Stimulated activated naive CD8-positive, alpha-beta T cell treated with anti-CD3 and anti-CD28 coated beads, Interleukin-15, Interleukin-2, amounts not matched to agents 100 ng/mL and 50 ng/mL, for 24 hours (primary cell): ENCODE results near the gene RNU1-3.
"Not testable (repeated sequence)": the region's sequence is repeated elsewhere in the genome, so short reads cannot be mapped to it uniquely, and the experiment has no call there.

ENCODE experiments used
- H3K27ac Mint-ChIP-seq: one replicate; pipeline ENCODE4 v1.8.0; 2021; ENCODE audit warnings: mild to moderate bottlenecking, mixed read lengths
- H3K27me3 Mint-ChIP-seq: one replicate; pipeline ENCODE4 v1.8.0; 2021; ENCODE audit warnings: mixed read lengths
- H3K36me3 Mint-ChIP-seq: one replicate; pipeline ENCODE4 v1.8.0; 2021; ENCODE audit warnings: low read depth, mixed read lengths
- H3K4me1 Mint-ChIP-seq: one replicate; pipeline ENCODE4 v1.8.0; 2021; ENCODE audit warnings: low read depth, mixed read lengths
- H3K4me3 Mint-ChIP-seq: one replicate; pipeline ENCODE4 v1.8.0; 2021; ENCODE audit warnings: mild to moderate bottlenecking, mixed read lengths
- H3K9me3 Mint-ChIP-seq: one replicate; pipeline ENCODE4 v1.8.0; 2021; ENCODE audit warnings: mixed read lengths

Gene RNU1-3

GRCh38 chr1:16637941-16638778 is 28.6 kb downstream of the RNU1-3 start:
- H3K27me3 Mint-ChIP-seq, H3K9me3 Mint-ChIP-seq, H3K4me3 Mint-ChIP-seq, H3K4me1 Mint-ChIP-seq, H3K27ac Mint-ChIP-seq: not testable (repeated sequence)
- H3K36me3 Mint-ChIP-seq = peaks cover 15% of the 10 kb centered on the region

GRCh38 chr1:16636551-16637195 is 30.1 kb downstream of the RNU1-3 start:
- not testable (repeated sequence) for H3K9me3 Mint-ChIP-seq
- H3K36me3 Mint-ChIP-seq = peaks cover 20% of the 10 kb centered on the region

GRCh38 chr1:16635959-16636358 is 30.8 kb downstream of the RNU1-3 start:
- not testable (repeated sequence) for H3K4me3 Mint-ChIP-seq, H3K27ac Mint-ChIP-seq, H3K27me3 Mint-ChIP-seq, H3K9me3 Mint-ChIP-seq, H3K4me1 Mint-ChIP-seq
- H3K36me3 Mint-ChIP-seq = peaks cover 27% of the 10 kb centered on the region

More at GRCh38 chr1:16636551-16637195, 30.1 kb downstream of the RNU1-3 start:
- H3K27me3 Mint-ChIP-seq, H3K4me3 Mint-ChIP-seq, H3K27ac Mint-ChIP-seq, H3K4me1 Mint-ChIP-seq: not testable (repeated sequence)

DNA sequence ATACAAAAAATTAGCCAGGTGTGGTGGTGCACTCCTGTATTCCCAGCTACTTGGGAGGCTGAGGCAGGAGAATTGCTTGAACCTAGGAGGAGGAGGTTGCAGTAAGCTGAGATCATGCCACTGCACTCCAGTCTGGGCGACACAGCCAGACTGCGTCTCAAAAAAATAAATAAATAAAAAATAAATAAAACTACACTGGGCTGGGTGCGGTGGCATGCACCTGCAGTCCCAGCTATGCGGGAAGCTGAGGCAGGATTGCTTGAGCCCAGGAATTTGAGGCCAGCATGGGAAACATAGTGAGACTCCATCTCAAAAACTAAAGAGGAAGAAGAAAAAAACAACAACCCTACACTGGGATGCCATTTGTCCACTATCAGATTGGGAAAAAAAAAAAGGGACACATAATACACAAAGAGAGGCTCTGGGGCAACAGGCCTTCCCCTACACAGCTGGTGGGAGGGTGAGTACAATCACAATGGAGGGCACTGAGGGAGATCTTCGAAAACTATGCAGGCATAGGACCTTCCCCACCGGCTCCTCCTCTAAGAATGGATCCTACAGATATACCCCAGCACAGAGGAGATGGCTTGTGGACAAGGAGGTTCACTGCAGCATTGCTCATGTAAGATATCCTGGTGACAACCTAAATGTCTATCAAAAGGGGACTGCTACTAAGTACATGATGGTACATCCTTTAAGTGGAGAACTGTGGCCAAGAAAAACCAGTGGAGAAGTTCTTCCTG is 33.0 kb downstream of the RNU1-3 start:
- H3K36me3 Mint-ChIP-seq = peaks cover 44% of the 10 kb centered on the region

DNA sequence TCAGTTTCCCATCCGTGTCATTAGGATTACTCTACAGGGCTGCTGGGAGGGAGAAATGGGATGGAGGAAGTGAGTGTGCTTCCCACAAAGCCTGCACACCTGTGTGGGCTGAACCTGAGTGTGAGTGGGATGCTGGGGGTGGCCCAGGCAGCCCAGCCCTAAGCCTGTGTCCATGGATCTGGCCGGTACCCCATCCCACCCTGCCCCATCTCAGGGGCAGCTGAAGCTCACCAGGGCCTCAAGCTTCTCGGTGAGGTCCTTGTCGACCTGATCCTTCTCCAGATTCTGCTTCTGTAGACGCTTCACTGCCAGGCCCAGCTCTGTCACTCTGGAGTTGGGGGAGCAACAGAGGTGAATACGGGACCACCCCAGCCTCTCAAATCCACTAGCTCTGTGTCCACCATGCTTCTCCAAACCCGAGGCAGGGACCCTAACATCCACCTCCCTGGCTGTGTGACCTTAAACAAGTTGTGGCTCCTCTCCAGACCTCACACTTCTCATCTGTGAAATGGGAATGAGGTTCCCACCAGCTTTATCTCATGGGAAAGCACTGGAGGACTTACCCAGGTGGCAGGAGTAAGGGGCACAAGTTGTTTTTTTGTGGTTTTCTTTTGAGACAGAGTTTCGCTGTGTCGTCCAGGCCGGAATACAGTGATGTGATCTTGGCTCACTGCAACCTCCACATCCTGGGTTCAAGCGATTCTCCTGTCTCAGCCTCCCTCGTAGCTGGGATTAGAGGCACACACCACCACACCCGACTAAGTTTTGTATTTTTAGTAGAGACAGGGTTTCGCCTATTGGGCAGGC is 34.5 kb downstream of the RNU1-3 start:
- H3K9me3 Mint-ChIP-seq, H3K4me1 Mint-ChIP-seq, H3K4me3 Mint-ChIP-seq, H3K27me3 Mint-ChIP-seq, H3K27ac Mint-ChIP-seq: not testable (repeated sequence)
- H3K36me3 Mint-ChIP-seq = peaks cover 54% of the 10 kb centered on the region

More for the DNA sequence above, 33.0 kb downstream of the RNU1-3 start:
- H3K27me3 Mint-ChIP-seq, H3K27ac Mint-ChIP-seq, H3K4me3 Mint-ChIP-seq, H3K9me3 Mint-ChIP-seq, H3K4me1 Mint-ChIP-seq: not testable (repeated sequence)

GRCh38 chr1:16631248-16632043 is 35.3 kb downstream of the RNU1-3 start:
- Mint-ChIP-seq H3K27me3 (no peaks in the 10 kb centered on the region), H3K4me3 (no peak overlapping the region), H3K36me3 (peaks cover 55% of the 10 kb centered on the region), H3K27ac (no peak overlapping the region), H3K4me1 (no peaks in the 10 kb centered on the region), H3K9me3 (no peaks in the 10 kb centered on the region)

DNA sequence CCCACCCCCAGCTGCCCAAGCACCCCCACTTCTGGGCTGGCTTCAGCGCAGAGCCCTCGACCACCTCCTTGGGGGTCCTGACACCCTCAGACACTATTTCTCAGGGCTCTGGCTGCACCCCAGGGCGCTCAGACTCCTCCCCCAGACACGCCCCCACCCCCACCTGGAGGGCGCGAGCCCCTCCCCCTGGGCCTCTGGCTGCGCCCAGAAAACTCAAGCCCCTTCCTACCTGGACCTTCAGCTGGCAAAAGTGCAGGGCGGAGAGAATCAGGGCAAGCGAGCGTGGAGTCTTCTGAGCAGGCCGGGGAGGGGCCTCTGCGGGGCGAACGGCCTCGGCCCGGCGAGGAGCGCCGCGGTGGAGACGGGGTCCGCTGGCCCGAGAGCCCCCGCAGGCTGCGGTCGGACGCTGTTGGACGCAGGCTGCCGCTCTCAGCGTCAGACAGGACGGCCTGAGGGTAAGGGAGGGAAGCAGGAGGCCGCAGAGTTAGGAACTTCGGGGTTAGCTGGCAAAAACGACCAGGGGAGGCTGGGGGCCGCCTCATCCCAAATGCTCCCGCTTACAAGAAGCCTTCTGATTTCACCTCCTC is 36.0 kb downstream of the RNU1-3 start:
- Mint-ChIP-seq H3K36me3 (peaks cover 62% of the 10 kb centered on the region), H3K27me3 (no peaks in the 10 kb centered on the region), H3K4me3 (no peak overlapping the region), H3K4me1 (no peaks in the 10 kb centered on the region), H3K27ac (no peak overlapping the region), H3K9me3 (no peaks in the 10 kb centered on the region)

GRCh38 chr1:16629916-16630530 is 36.7 kb downstream of the RNU1-3 start:
- not testable (repeated sequence) for H3K27ac Mint-ChIP-seq, H3K9me3 Mint-ChIP-seq, H3K27me3 Mint-ChIP-seq, H3K4me3 Mint-ChIP-seq, H3K4me1 Mint-ChIP-seq
- peaks cover 63% of the 10 kb centered on the region for H3K36me3 Mint-ChIP-seq

- Mint-ChIP-seq H3K9me3 (no peaks in the 10 kb centered on the region), H3K36me3 (peaks cover 51% of the 10 kb centered on the region), H3K27me3 (no peaks in the 10 kb centered on the region), H3K4me3 (no peak overlapping the region), H3K4me1 (no peaks in the 10 kb centered on the region), H3K27ac (no peak overlapping the region)
These were observed 38.2 kb downstream of the RNU1-3 start for GRCh38 chr1:16628361-16629111.

- not testable (repeated sequence) for H3K9me3 Mint-ChIP-seq, H3K4me3 Mint-ChIP-seq, H3K27me3 Mint-ChIP-seq, H3K27ac Mint-ChIP-seq, H3K4me1 Mint-ChIP-seq
- H3K36me3 Mint-ChIP-seq = peaks cover 44% of the 10 kb centered on the region
These were observed 40.3 kb downstream of the RNU1-3 start for GRCh38 chr1:16626409-16626983.

DNA sequence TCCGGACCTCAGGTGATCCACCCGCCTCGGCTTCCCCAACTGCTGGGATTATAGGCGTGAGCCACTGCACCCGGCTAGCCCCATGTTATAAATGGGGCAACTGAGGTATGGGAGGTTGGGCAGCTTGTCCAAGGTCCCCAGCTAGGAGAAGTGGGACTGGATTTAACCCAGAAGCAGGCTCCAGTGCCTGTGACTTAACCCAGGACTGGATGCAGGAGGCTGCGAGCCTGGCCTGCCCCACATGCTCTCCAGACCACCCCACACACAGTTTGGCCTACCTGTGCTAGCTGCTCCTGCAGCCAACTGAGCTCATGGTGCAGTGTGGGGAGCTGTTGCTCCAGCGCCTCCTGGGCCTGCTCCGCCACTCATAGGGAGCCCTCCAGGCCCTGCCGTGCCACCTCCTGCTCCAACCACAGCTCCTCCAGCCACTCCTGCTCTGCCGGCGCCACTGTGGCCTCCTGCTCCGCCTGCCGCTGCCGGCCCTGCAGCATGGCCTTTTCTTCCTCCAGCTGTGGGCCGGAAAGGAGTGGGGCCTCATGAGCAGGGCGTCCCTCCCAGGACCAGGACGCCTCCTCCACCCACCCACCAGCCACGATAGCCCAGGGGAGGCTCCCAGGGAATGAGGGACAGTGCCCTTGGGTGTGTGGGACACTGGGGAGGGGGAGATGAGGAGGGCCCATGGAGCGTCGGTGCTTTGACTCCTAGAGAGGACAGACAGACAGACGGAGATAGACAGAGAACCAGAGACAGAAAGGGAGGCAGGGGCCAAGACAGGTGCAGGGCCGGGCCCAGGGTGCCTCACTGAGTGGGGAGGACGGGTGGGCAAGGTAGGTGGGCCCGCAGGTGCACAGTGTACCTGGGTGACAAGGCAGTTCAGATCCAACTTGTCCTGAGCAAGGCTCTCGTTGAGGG is 41.0 kb downstream of the RNU1-3 start:
- Mint-ChIP-seq H3K27ac (no peak overlapping the region), H3K4me1 (no peaks in the 10 kb centered on the region), H3K4me3 (no peak overlapping the region), H3K36me3 (peaks cover 38% of the 10 kb centered on the region), H3K9me3 (no peaks in the 10 kb centered on the region), H3K27me3 (no peaks in the 10 kb centered on the region)
